Measurements from ENCODE around the gene TOP3B. TPM values are rescaled to one million over a fixed set of nuclear protein-coding genes. Genes with fewer than 3 reads are reported as not detected.

TOP3B gene
- total RNA-seq, 1 donor from 2014 or later, result 26.4 TPM

DNA sequence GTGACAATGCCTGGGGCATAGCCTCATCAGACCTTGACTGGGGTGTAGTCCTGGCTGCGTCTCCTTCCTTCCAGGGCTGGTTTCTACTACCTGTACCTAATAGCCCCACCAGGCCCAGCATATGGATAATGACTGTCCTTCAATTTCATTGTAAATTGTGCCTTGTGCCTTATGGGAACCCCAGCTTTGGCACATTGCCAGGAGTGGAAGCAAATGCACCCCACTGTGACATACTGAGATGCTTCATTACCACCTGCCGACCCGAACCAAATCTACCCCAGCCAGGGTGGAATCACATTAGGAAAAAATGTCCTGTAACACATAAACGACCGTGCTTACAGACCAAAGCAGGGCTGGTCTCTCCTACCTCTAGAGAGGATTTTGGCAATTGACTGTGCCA is 7.3 kb downstream of the TOP3B start:
- H3K27ac ChIP-seq, result no peak overlapping the region
- TF ChIP-seq, protein P1, sequence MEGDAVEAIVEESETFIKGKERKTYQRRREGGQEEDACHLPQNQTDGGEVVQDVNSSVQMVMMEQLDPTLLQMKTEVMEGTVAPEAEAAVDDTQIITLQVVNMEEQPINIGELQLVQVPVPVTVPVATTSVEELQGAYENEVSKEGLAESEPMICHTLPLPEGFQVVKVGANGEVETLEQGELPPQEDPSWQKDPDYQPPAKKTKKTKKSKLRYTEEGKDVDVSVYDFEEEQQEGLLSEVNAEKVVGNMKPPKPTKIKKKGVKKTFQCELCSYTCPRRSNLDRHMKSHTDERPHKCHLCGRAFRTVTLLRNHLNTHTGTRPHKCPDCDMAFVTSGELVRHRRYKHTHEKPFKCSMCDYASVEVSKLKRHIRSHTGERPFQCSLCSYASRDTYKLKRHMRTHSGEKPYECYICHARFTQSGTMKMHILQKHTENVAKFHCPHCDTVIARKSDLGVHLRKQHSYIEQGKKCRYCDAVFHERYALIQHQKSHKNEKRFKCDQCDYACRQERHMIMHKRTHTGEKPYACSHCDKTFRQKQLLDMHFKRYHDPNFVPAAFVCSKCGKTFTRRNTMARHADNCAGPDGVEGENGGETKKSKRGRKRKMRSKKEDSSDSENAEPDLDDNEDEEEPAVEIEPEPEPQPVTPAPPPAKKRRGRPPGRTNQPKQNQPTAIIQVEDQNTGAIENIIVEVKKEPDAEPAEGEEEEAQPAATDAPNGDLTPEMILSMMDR (IDR thresholded peaks at IDR 0.05), result no peak
- intact Hi-C loops (cut with DNase I), result no loop called here
- peaks cover 43 to 53% of the 10 kb centered on the region in 2 donors for H3K36me3 ChIP-seq
- no peak overlapping the region for H3K4me3 ChIP-seq
- H3K4me1 ChIP-seq, result no peaks in the 10 kb centered on the region
- H3K27me3 ChIP-seq, result no peaks in the 10 kb centered on the region
- H3K9me3 ChIP-seq, result no peaks in the 10 kb centered on the region
- DNase-seq (ENCODE audit: low spot score in 2 of 2), result no peak

DNA sequence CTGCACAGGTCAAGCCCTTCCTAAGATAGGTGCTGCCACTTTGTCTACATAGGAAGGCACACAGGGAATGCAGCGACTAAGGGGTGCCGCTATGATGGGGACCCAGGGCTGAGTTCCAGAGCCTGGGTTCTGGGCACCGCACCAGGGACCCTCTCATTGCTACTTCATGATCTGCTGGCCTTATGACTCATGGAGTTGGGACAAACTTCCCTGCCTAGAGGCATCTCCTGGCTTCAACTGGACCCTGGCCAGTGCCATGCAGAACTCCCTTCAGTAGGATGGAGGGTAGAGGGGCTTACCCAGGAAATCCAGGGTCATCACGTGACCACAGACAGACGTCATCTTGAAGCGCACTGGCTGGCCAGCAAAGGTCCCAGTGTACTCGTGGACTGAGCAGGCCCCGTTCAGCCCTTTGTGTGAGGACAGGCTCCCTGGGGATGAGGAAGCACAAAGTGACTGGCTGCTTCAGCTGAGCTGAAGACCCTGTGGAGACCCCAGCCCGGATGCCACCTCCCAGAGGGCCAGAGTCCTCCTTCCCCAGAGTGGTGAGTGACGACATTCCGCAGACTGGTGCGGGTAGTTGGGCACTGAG is 8.4 kb downstream of the TOP3B start:
- Histone ChIP-seq H3K4me3 (no peak overlapping the region), H3K4me1 (no peaks in the 10 kb centered on the region), H3K27me3 (no peaks in the 10 kb centered on the region), H3K9me3 (no peaks in the 10 kb centered on the region), H3K36me3 (peaks cover 54 to 62% of the 10 kb centered on the region in 2 donors), H3K27ac (no peak overlapping the region)
- TF ChIP-seq, protein P1 (IDR thresholded peaks at IDR 0.05), result no peak
- DNase-seq (ENCODE audit: low spot score in 2 of 2), result no peak
- intact Hi-C loops (cut with DNase I), result no loop called here

DNA sequence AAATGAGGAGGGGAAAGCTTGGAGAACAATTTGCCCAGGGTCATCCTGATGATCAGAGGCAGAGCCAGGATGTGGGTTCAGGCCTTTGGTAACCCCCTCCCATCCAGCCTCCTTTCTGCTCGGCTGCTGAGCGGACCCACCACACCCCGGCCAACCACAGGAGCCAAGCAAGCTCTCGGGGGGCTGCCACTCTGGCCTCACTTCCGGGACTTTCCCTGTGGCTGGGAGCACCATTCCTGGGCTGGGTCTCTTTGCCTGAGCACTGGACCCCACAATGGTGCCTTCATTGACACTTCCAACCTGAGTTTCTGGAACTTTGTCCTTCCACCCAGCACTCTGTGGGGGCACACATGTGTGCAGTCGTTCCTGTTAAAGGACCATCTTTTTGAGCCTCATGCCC is 9.8 kb downstream of the TOP3B start:
- no peaks in the 10 kb centered on the region for H3K4me1 ChIP-seq
- H3K4me3 ChIP-seq, result no peak overlapping the region
- peaks cover 66 to 76% of the 10 kb centered on the region in 2 donors for H3K36me3 ChIP-seq
- no peaks in the 10 kb centered on the region for H3K27me3 ChIP-seq
- intact Hi-C loops (cut with DNase I), result no loop called here
- TF ChIP-seq, protein P1 (IDR thresholded peaks at IDR 0.05), result no peak
- H3K9me3 ChIP-seq, result no peaks in the 10 kb centered on the region
- no peak for DNase-seq (ENCODE audit: low spot score in 2 of 2)
- H3K27ac ChIP-seq, result no peak overlapping the region

DNA sequence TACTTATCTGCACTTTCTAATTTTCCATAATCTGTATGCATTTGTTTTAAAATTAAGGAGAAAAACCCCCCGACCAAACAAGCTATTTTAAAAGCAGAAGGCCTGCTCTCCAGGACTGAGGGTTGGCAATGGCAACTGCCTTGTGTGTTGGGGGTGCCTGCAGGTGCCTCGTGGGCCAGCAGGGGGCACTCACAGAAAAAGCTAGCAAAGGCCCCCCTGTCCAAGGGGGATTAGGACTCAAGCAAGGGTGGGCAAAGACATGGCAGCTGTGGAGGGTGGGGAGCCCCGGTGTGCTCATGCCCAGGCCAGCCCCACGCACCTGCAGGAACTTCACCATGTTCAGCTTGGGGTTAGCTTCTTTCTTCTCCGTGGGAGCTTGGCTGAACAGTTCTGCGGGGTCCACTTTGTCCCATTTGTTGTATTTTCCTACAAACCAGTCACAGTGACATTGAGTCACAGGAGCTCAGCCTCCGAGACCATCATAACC is 10.3 kb downstream of the TOP3B start:
- no peak for DNase-seq (ENCODE audit: low spot score in 2 of 2)
- Histone ChIP-seq H3K4me3 (no peak overlapping the region), H3K4me1 (no peaks in the 10 kb centered on the region), H3K36me3 (peaks cover 69 to 80% of the 10 kb centered on the region in 2 donors), H3K27ac (no peak overlapping the region), H3K9me3 (no peaks in the 10 kb centered on the region), H3K27me3 (no peaks in the 10 kb centered on the region)
- TF ChIP-seq, protein P1 (IDR thresholded peaks at IDR 0.05), result peak; percentile 5 to 75 (median 60)
- intact Hi-C loops (cut with DNase I), result no loop called here

DNA sequence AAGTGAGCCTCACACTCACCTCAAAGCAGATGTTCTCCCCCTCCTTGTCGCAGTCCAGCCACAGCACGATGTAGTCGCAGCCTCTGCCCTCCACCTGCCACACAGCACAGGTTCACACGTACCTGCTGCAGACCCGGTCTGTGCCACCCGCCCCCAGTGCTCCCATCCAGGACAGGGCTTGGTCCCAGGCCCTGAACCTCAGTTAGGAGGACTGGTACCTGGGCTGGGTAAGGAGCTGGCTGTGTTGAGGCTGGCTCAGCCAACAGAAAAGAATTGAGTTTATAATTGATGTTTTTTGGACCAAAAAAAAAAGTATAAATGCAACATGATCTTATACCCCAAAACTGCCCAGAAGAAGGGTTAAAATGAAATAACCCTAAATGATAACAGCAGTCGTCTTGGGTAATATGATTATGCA is 10.7 kb downstream of the TOP3B start:
- TF ChIP-seq, protein P1 (IDR thresholded peaks at IDR 0.05), result no peak
- H3K9me3 ChIP-seq, result no peaks in the 10 kb centered on the region
- no peaks in the 10 kb centered on the region for H3K27me3 ChIP-seq
- H3K4me3 ChIP-seq, result no peak overlapping the region
- H3K27ac ChIP-seq, result no peak overlapping the region
- intact Hi-C loops (cut with DNase I), result no loop called here
- DNase-seq (ENCODE audit: low spot score in 2 of 2), result no peak
- no peaks in the 10 kb centered on the region for H3K4me1 ChIP-seq
- H3K36me3 ChIP-seq, result peaks cover 74 to 85% of the 10 kb centered on the region in 2 donors

Measured in ascending aorta (tissue), 2 donors.